ENCODE measurements around the gene EI24. TPM values are rescaled to one million over a fixed set of nuclear protein-coding genes. Genes with fewer than 3 reads are reported as not detected.

Gene EI24
- total and polyA plus RNA-seq, 9 of the 15 experiments (the other 6 are each of a cell fraction or from before 2014, with no cell fraction given) = 50.4 to 260 (median 168) TPM

DNA sequence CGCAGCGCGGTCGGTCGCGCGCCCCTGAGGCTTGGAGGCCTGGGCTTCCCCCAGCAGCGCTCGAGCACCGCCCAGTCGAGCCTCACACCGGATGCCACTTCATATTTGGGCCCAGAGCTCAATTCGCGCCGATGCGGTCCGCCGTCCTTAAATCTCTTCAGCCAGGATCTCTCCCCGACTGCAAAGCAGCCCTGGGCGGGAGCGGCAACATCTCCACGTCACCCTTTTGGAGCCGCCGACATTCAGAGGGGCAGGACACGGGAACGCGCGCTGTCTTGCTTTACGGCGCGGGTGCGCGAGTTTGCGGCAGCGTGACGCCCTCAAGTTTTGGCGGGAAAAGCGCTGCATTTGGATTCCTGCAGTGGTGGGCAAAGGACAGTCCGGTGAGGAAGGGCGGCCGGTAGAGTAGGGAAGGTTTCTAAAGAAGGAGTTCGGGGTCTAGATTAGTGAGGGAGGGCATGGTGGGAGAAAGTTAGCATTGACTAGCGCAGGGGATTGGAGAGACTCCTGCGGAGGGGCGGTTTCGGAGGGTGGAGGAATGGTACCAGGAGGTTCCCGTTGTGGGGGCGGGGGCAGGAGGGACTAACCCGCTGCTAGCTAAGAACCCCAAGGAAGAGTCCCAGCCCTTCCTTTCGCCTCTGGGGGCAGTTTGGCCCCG is 56.5 kb downstream of the EI24 start (continued):
- TF ChIP-seq, protein P1, sequence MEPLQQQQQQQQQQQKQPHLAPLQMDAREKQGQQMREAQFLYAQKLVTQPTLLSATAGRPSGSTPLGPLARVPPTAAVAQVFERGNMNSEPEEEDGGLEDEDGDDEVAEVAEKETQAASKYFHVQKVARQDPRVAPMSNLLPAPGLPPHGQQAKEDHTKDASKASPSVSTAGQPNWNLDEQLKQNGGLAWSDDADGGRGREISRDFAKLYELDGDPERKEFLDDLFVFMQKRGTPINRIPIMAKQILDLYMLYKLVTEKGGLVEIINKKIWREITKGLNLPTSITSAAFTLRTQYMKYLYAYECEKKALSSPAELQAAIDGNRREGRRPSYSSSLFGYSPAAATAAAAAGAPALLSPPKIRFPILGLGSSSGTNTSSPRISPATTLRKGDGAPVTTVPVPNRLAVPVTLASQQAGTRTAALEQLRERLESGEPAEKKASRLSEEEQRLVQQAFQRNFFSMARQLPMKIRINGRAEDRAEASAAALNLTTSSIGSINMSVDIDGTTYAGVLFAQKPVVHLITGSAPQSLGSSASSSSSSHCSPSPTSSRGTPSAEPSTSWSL (CRISPR knock-in tag; IDR thresholded peaks at IDR 0.05; ENCODE audit: borderline replicate concordance) = no peak
- TF ChIP-seq ZNF217 (CRISPR knock-in tag; IDR thresholded peaks at IDR 0.05) (no peak), GTF2E2 (tag; IDR thresholded peaks at IDR 0.05) (peak; percentile 99), POLR2AphosphoS2 (IDR thresholded peaks at IDR 0.05; ENCODE audit: low read length) (peak; percentile 92), EP300 (IDR thresholded peaks at IDR 0.05; ENCODE audit: low read length) (no peak), MCM7 (IDR thresholded peaks at IDR 0.05) (no peak), ZNF445 (CRISPR knock-in tag; IDR thresholded peaks at IDR 0.05; ENCODE audit: low read depth) (no peak), XRCC5 (IDR thresholded peaks at IDR 0.05; ENCODE audit: low read depth, low read length) (no peak), ZNF175 (CRISPR knock-in tag; IDR thresholded peaks at IDR 0.05; ENCODE audit: low read depth) (peak; percentile 81; the same call in 1 of the 2 replicates), PHF20 (IDR thresholded peaks at IDR 0.05; ENCODE audit: partially characterized antibody) (peak; percentile 77), YBX1 (IDR thresholded peaks at IDR 0.05) (no peak), RB1 (IDR thresholded peaks at IDR 0.05; ENCODE audit: low read depth) (peak; percentile 100), ZNF699 (CRISPR knock-in tag; IDR thresholded peaks at IDR 0.05; ENCODE audit: insufficient replicate concordance) (no peak), CEBPB (tag; IDR thresholded peaks at IDR 0.05) (no peak), SPI1 (IDR thresholded peaks at IDR 0.05; ENCODE audit: borderline replicate concordance, low read depth, low read length) (no peak)
- TF ChIP-seq, protein P2, sequence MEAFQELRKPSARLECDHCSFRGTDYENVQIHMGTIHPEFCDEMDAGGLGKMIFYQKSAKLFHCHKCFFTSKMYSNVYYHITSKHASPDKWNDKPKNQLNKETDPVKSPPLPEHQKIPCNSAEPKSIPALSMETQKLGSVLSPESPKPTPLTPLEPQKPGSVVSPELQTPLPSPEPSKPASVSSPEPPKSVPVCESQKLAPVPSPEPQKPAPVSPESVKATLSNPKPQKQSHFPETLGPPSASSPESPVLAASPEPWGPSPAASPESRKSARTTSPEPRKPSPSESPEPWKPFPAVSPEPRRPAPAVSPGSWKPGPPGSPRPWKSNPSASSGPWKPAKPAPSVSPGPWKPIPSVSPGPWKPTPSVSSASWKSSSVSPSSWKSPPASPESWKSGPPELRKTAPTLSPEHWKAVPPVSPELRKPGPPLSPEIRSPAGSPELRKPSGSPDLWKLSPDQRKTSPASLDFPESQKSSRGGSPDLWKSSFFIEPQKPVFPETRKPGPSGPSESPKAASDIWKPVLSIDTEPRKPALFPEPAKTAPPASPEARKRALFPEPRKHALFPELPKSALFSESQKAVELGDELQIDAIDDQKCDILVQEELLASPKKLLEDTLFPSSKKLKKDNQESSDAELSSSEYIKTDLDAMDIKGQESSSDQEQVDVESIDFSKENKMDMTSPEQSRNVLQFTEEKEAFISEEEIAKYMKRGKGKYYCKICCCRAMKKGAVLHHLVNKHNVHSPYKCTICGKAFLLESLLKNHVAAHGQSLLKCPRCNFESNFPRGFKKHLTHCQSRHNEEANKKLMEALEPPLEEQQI (IDR thresholded peaks at IDR 0.05) = peak; percentile 77
- TF ChIP-seq, protein P3, sequence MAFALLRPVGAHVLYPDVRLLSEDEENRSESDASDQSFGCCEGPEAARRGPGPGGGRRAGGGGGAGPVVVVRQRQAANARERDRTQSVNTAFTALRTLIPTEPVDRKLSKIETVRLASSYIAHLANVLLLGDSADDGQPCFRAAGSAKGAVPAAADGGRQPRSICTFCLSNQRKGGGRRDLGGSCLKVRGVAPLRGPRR (CRISPR knock-in tag; IDR thresholded peaks at IDR 0.05) = no peak
